HG02970 (cell line): ENCODE results near the gene GPR180.

Source experiments
- ATAC-seq: cut with Tn5 transposase; IDR thresholded peaks from one replicate; pipeline ENCODE4 v1.9.1; 2021; ENCODE audit warnings: mild to moderate bottlenecking, moderate library complexity, moderate number of reproducible peaks; ENCODE audit not compliant: unreplicated experiment, low FRiP score

Gene GPR180

DNA sequence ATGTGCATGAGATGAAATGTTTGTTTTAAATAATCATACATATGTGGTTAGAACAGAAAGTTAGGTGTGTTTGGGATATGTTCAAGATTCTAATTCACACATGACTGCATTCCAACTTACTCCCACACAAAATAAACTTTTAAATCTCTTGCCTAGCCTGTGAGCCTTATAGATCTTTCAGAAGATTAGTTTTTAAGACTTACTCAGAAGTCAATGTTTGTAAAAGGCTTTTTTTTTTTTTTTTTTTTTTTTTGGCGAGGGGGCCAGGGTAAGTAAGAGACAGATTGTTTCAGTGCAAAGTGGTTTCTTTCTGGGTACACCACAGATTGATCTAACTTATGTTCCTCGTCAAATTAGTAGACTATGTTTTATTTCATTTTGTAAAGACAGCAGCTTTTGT, 39.1 kb downstream of the GPR180 start:
- ATAC-seq = no peak

DNA sequence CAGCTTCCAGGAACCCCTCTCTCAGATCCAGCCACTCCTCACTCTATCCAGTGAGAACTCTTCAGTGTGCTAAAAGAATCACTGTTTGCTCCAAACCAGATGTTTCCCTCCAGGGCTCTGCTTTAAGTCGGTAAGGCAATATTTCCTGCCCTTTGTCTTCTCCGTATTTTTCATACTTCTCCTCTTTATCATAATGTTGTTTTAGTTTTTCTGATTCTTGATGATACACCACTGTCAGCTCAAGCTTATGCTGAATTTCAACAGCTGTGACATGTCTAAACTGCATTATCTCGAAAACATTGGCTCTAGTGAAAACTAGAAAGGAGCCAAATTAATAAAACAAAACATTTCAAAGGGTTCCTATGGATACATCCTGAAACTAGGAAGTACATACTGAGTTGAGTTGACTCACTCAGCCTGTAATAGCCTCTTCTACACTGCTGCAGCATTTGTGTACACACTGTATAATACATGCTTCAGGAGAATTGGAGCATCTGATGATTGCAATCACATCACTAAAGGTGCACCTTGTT, 39.8 kb downstream of the GPR180 start:
- no peak for ATAC-seq

- ATAC-seq = no peak
Observed at GRCh38 chr13:94646904-94647303, 45.2 kb downstream of the GPR180 start.

GRCh38 chr13:94656176-94656575, 54.5 kb downstream of the GPR180 start:
- ATAC-seq = no peak

- ATAC-seq = no peak
Observed at GRCh38 chr13:94656766-94657165, 55.1 kb downstream of the GPR180 start.

DNA sequence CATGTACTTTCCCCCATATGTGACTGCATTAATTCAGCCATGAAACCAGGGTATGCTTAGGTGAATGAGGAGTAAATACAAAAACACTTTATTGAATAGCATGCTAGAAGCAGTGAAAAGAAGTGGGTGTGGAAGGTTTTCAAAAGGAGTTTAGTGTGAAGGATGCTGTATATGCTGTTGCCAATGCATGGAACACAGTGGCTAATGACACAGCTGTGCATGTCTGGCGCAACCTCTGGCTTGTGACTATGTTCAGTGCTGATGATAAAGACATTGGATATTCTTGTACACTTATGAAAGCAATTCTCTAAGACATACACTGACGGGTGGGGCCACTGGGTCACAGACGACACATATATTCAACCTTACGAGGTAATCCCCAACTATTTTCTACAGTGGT, 55.5 kb downstream of the GPR180 start:
- ATAC-seq = no peak

DNA sequence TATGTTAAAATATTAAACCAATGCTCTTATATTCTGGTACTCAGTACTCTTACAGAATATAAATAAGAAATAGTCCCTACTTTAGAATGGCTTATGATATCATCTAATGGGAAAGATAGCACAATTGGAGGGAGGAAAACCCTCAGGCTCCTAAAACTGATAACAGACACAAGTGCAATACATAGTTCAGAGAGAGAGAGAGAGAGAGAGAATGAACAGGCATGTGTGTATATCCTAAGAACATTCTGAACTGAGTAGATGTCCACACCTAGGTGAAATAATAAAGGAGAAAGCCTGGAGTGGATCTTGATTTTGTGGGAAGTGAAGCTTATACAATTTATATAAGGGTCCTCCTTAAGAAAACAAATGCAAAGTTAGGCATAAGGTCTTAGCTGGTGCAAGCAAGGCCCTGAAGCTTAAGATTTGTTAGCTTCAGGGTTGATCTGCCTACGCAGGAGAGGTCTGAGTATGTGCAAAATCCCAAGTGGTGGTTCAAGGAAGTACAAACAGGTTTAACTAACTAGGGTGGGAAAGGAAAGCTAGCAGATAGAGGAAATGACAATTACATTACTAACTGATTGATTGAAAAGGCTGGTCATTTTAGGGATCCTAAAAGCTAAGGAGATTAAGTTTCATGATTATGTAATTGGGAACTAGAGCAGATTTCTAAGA, 57.4 kb downstream of the GPR180 start:
- ATAC-seq = no peak

- no peak for ATAC-seq
Observed at GRCh38 chr13:94659598-94659946, 57.9 kb downstream of the GPR180 start.

GRCh38 chr13:94660695-94661326, 59.2 kb downstream of the GPR180 start:
- no peak for ATAC-seq

DNA sequence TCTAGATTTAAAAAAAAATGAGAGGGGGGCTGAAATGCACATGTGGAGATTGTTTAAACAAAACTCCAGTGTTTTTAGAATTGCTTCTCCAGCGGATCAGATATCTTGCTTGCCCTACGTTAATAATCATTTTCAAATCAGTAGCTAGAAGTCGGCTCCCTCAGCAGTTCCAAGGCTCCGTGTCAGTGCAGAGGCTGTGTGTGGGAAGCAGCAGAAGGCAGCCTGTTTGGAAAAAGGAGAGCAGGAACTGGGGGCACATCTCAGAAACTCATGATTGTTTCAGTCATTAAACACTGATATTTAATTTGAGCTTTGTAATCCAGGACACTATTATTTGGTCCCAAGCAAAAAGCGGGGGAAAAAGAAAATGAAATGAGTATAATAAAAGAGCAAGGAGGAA, 59.7 kb downstream of the GPR180 start:
- no peak for ATAC-seq

DNA sequence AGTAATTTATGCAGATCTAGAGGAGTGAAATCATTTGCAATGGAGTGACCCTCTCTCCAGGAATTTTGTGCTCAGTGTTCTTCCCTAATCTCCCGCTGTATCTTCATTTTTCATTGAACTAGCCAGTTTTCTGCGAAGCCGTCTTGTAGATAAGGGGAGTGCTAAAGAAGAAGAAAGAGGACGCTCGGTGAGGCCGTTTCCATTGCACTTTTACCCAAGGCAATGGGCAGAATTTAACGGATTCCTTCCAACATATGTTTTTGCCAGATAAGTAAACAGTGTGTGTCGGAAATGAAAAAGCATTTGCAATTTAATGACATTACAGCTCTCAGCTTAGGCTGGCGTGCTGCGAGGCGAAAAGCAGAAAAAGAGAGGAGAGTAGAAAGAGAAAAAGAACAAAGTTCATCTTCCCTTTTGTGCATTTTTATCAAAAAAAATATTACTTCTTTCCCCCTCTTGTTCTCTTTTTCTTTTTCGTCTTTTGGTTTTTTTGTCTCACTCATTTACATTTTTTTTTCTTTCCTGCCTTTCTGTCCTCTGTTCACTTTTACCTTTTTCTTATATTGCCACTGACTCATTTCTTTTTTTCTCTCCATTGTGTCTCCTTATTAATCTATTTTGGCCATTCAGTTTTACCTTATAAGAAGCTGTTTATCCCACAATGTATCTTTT, 60.8 kb downstream of the GPR180 start:
- no peak for ATAC-seq

GRCh38 chr13:94664889-94665288, 63.2 kb downstream of the GPR180 start:
- ATAC-seq = no peak

DNA sequence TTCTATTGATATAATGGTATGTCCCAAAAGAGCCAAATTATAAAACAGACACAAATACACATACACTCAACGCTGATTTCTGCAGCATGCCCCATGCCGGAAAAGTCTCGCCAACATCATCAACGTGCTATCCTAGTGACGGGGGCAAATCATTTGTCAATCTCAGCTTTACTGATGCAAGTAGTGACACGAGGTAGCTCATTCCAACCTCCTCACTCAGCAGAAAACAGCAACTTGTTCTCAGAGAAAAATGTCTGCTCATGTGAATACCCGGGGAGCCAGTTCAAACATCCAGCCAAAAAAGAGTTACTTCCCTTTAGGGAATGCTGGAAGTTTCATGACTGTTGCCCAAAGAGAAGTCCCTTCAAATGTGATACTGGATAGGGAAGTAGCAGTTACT, 64.4 kb downstream of the GPR180 start:
- ATAC-seq = no peak

DNA sequence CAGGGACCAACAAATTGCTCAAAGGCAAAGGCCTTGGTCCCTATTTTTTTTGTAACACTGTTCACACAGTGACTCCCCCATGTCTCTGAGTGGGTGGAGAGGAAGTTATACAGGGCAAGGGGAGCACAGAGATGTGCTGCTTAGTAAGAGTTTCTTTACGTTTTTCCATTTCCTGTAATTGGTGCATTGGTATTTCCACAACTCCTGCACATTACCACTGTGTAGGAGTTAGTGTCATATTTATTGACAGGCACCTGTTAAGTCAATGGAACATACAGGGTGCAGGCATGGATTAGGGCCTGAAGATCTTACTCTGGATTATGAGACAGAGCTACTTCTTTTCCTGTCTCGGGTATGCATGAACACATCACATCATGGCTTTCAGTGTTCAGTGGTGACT, 65.5 kb downstream of the GPR180 start:
- ATAC-seq = no peak

DNA sequence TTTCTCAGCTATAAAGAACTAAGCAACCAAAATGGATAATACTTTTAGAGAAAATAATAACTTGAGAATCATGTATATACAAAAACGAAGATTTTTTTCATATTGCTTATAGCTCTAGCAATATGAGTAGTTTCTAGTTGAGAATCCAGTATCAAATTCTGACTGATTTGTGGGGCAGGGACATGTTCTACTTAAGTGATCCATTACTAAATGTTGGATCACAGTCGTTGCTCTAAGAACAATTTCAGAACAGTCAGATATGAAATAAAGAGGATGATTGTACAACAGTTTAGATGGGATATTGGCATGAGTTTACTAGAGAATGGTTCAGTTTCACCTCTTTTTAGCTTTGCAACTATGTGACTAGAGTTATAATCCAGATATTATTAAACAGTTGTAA, 70.7 kb downstream of the GPR180 start:
- ATAC-seq = no peak

DNA sequence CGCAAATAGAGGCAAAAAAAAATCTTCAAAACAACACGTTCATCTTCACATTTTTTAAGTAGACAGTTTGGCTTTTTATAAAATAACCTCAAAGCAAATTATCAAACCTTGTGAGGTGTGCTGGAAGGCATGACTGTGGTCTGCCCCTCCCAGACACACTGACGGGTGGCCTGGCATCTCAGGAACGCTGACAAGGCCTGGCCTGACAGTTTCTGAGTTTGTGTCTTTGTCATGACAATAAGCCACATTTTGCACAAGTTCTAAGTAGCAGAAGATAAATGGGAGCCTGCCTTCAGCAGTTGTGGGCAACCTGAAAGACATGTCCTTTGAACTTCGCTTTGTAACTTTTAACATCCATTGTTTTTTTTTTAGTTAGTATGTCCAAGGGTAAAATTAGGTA, 72.2 kb downstream of the GPR180 start:
- no peak for ATAC-seq

- ATAC-seq = no peak
Observed at GRCh38 chr13:94674609-94675348, 73.1 kb downstream of the GPR180 start.

DNA sequence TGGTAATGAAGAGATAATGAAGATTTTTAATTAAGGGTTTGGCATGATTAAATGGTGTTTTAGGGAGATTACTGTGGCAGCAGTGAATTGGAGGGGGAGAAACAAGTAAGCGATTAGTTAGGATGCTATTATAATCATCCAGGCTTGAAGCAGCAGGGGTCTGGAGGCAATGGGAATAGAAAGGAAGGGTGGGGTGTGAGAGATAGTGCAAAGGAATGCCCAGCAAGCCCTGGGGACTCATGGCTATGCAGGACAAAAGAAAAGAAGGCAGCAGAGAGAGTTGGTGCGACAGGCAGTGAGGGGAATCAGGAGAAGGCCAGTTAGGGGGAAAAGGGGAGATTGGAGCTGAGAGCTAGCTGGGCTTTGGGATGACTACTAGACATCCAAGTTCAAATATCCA, 76.1 kb downstream of the GPR180 start:
- ATAC-seq = no peak

- ATAC-seq = no peak
Observed at GRCh38 chr13:94678845-94679244, 77.2 kb downstream of the GPR180 start.

- no peak for ATAC-seq
Observed at GRCh38 chr13:94679614-94680013, 78.0 kb downstream of the GPR180 start.

GRCh38 chr13:94682229-94682628, 80.6 kb downstream of the GPR180 start:
- ATAC-seq = no peak
